Stomach smooth muscle (tissue), 2 donors: ENCODE measurements around the gene HAP1.
"Not testable (repeated sequence)": the region's sequence is repeated elsewhere in the genome, so short reads cannot be mapped to it uniquely, and the experiment has no call there.

Source experiments
- H3K27ac ChIP-seq: one replicate; pipeline ENCODE4 v1.7.0; 2013; ENCODE audit warnings: mild to moderate bottlenecking, low read length, inconsistent platforms
- H3K27me3 ChIP-seq, 2 donors: one replicate each; pipeline ENCODE4 v1.7.0; 2013; ENCODE audit warnings: low read length in 2 of 2; ENCODE audit not compliant: insufficient read depth in 2 of 2, control insufficient read depth in 1 of 2
- H3K36me3 ChIP-seq, 2 donors: one replicate each; pipeline ENCODE4 v1.7.0; 2013; ENCODE audit warnings: low read length in 2 of 2; ENCODE audit not compliant: control insufficient read depth in 2 of 2, insufficient read depth in 2 of 2
- H3K4me1 ChIP-seq: one replicate; pipeline ENCODE4 v1.7.0; 2013; ENCODE audit warnings: low read length; ENCODE audit not compliant: control insufficient read depth, insufficient read depth
- H3K4me3 ChIP-seq, 2 donors: one replicate each; pipeline ENCODE4 v1.7.0; 2013; ENCODE audit warnings: low read length in 2 of 2
- H3K9ac ChIP-seq, 2 donors: one replicate each; pipeline ENCODE4 v1.7.0; 2013; ENCODE audit warnings: low read length in 2 of 2, mild to moderate bottlenecking in 1 of 2
- H3K9me3 ChIP-seq, 2 donors: one replicate each; pipeline ENCODE4 v1.7.0; 2013; ENCODE audit warnings: low read length in 2 of 2; ENCODE audit not compliant: control insufficient read depth in 2 of 2
- donor health status: healthy.
- donor health status: Pancreatic carcinoma.

The HAP1 gene

DNA sequence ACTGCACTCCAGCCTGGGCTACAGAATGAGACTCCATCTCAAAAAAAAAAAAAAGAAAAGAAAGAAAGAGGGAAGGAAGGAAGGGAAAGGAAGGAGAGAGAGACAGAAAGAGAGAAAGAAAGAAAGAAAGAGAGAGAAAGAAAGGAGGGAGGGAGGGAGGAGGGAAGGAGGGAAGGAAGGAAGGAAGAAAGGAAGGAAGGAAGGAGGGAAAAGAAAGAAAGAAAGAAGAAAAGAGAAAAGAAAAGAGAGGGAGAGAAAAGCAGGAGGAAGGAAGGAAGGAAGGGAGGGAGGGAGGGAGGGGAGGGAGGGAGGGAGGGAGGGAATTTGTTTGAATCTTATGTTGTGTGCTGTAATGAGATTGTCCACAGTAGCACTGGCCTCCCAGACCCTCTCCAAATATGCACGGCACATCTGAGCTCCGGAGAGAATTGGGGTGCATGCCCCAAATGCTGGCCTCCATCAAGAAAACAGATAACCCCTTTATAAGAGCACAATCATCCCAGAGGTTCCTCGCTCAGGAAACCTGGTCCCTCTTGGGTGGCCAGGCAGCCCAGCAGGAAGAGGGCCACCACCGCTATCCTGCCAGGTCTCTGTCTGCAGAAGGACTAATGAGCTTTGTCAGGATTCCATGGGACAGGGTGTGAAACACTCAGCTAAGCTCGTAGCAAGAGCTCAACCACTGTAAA, 54.6 kb downstream of the HAP1 start:
- no peaks in the 10 kb centered on the region for H3K4me1 ChIP-seq

DNA sequence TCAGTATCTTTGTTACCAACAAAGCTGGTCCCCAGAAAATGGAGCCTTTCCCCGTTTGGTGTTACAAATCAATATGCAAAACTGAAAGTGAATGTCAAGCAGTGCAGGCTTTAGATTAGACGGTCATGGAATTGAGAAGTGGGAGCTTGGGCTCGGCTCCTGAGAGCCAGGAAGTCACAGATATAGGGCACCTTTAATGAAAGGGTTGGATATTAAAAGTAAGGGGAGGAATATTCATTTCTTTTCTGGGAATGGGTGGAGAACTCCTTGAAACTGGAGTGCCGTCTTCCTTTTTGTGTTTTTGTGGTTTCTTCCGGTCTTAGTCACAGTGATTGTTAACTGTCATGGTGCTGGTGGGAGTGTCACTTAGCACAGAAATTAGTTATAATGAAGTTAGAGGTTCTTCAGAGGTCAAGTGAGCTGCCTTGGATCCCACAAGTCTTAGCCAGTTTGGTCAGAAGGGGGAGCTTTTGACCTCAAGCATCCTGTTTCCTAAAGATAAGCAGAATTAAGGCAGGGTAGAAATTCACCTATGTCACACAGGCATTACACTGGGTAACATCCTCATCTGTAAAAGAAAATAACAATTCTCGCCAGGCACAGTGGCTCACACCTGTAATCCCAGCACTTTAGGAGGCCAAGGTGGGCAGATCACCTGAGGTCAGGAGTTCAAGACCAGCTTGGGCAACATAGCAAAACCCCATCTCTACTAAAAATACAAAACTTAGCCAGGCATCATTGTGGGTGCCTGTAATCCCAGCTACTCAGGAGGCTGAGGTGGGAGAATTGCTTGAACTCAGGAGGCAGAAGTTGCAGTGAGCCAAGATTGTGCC, 55.3 kb downstream of the HAP1 start:
- Histone ChIP-seq H3K9ac (no peak overlapping the region), H3K27me3 (no peaks in the 10 kb centered on the region), H3K9me3 (no peaks in the 10 kb centered on the region), H3K36me3 (no peaks in the 10 kb centered on the region), H3K4me1 (no peaks in the 10 kb centered on the region), H3K4me3 (no peak overlapping the region), H3K27ac (no peak overlapping the region)

More for the DNA sequence above, 54.6 kb downstream of the HAP1 start:
- no peak overlapping the region for H3K4me3 ChIP-seq
- no peak overlapping the region for H3K27ac ChIP-seq
- no peaks in the 10 kb centered on the region for H3K36me3 ChIP-seq
- no peaks in the 10 kb centered on the region for H3K27me3 ChIP-seq
- H3K9ac ChIP-seq: no peak overlapping the region
- H3K9me3 ChIP-seq: no peaks in the 10 kb centered on the region

DNA sequence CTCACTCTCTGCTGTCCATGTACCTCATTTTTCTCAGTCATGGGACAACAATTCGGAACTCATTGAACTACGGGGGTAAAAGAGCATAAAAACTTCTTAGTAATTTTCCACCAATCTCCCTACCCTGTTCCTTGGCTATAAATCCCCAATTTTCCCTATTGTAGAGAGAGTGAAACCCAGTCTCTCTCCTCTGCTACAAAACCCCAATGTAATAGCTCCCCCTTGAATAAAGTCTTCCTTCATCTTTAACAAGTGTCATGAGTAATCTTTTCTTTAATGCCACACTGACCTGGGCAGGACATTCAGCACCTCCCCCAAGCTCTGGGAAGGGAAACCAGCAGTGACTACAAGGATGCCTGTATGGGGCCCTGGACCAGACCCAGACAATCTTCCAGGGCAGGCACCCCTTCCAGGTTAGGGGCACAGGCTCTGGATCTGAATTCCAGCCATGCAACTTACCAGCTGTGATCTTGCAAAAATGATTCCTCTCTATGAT, 56.0 kb downstream of the HAP1 start:
- Histone ChIP-seq H3K9ac (no peak overlapping the region), H3K36me3 (no peaks in the 10 kb centered on the region), H3K4me1 (no peaks in the 10 kb centered on the region), H3K4me3 (peak overlapping the region in 1 of 2 donors; percentile 22), H3K9me3 (no peaks in the 10 kb centered on the region), H3K27ac (no peak overlapping the region), H3K27me3 (no peaks in the 10 kb centered on the region)

DNA sequence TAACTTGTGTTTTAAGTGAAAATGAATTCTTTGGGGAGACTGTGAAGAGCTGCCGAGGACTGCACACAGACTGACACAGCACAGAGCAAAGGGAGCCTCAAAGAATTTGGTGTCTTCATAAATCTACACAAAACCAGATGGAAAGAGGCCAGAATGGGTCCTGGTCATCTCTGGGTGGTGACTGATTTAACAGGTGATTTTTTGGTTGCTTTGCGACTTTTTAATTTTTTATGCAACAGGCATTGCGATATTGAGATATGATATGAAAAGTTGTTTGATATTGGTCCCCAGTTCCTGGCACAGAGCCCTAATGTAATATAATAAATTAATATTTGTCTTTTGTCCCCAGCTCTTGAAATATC, 58.4 kb downstream of the HAP1 start:
- no peaks in the 10 kb centered on the region for H3K27me3 ChIP-seq
- no peaks in the 10 kb centered on the region for H3K9me3 ChIP-seq
- no peak overlapping the region for H3K4me3 ChIP-seq
- H3K9ac ChIP-seq: no peak overlapping the region
- H3K4me1 ChIP-seq: no peaks in the 10 kb centered on the region
- H3K36me3 ChIP-seq: no peaks in the 10 kb centered on the region
- H3K27ac ChIP-seq: no peak overlapping the region

DNA sequence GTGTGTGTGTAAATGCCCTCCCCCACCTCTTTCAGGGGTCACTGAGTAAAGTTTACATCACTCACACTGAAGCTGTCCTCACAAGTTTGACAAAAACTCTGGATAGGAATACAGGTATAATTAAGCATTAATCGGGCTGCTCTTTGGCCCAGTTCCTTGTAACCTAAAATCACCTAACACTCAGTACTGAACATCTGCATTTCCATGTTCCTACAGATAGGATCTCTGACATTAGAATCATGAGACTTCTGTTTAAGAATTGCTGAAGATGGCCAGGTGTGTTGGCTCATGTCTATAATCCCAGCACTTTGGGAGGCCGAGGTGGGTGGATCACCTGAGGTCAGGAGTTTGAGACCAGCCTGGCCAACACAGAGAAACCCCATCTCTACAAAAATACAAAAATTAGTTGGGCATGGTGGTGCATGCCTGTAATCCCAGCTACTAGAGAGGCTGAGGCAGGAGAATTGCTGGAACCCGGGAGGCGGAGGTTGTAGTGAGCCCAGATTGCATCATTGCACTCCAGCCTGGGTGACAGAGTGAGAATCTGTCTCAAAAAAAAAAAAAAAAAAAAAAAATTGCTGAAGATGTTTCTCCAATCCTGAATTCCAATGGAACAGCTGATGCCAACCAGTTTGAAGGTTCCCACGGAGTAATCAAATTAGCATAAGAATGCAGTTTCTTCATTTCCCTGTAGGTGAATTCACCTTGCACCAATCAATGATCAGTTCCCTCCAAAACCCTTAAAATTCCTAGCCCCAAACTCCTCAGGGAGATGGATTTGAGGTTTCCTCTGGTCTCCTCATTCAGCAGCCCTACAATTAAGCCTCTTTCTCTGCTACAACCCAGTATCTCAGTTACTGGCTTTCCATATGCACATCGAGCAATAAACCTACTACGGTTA, 59.0 kb downstream of the HAP1 start:
- H3K27me3 ChIP-seq, H3K36me3 ChIP-seq, H3K4me1 ChIP-seq, H3K27ac ChIP-seq, H3K4me3 ChIP-seq, H3K9me3 ChIP-seq, H3K9ac ChIP-seq: not testable (repeated sequence)
